Measurements from ENCODE around the gene HES3.

Gene HES3

GRCh38 chr1:6205849-6206519 lies 38.0 kb upstream of the HES3 start, which contains the start of gene RNF207:
Gene RNF207 (plus strand): TSS chr1:6206119. CDS start chr1:6206536, 417 bp downstream.
- H3K4me3 ChIP-seq (ENCODE audit: low read depth, low read length), result peak within 1 kb of the TSS; percentile 45
- TF ChIP-seq CTCF (IDR thresholded peaks at IDR 0.05; ENCODE audit: low read depth, low read length), result no peak

- no peak for TF ChIP-seq CTCF (IDR thresholded peaks at IDR 0.05; ENCODE audit: low read depth, low read length)
- peak overlapping the region; percentile 45 for H3K4me3 ChIP-seq (ENCODE audit: low read depth, low read length)
Observed at GRCh38 chr1:6206520-6206855, 37.5 kb upstream of the HES3 start.

GRCh38 chr1:6207075-6207885 lies 36.7 kb upstream of the HES3 start:
- no peak for TF ChIP-seq CTCF (IDR thresholded peaks at IDR 0.05; ENCODE audit: low read depth, low read length)
- no peak overlapping the region for H3K4me3 ChIP-seq (ENCODE audit: low read depth, low read length)

GRCh38 chr1:6207921-6208320 lies 36.1 kb upstream of the HES3 start:
- no peak for TF ChIP-seq CTCF (IDR thresholded peaks at IDR 0.05; ENCODE audit: low read depth, low read length)
- no peak overlapping the region for H3K4me3 ChIP-seq (ENCODE audit: low read depth, low read length)

- H3K4me3 ChIP-seq (ENCODE audit: low read depth, low read length), result 0 out of 2 replicates have a peak overlapping the region, but pooled peaks have one; percentile 5
- peak; percentile 58 for TF ChIP-seq CTCF (IDR thresholded peaks at IDR 0.05; ENCODE audit: low read depth, low read length)
Observed at GRCh38 chr1:6208723-6209660, 35.0 kb upstream of the HES3 start.

GRCh38 chr1:6209661-6210580 lies 34.1 kb upstream of the HES3 start:
- no peak overlapping the region for H3K4me3 ChIP-seq (ENCODE audit: low read depth, low read length)
- TF ChIP-seq CTCF (IDR thresholded peaks at IDR 0.05; ENCODE audit: low read depth, low read length), result no peak; the same call in 1 of the 2 replicates

Data from WI38 (cell line).